H1 (cell line): ENCODE data around the gene HOGA1. TPM values are rescaled to one million over a fixed set of nuclear protein-coding genes. Genes with fewer than 3 reads are reported as not detected.

Experiments
- CTCF ChIA-PET: fragments of 300-600 bp; sonication (Branson Sonifier 250); formaldehyde crosslinking; loops from one replicate; lab custom pipeline; 2021; ENCODE audit not compliant: partially characterized antibody; lab: Charles Lee
- POLR2A ChIA-PET: fragments of 300-600 bp; sonication (Branson Sonifier 250); formaldehyde crosslinking; loops from one replicate; lab custom pipeline; 2021; ENCODE audit warnings: inconsistent platforms; ENCODE audit not compliant: partially characterized antibody; lab: Charles Lee
- DNase-seq, 2 experiments: peaks; one replicate each; pipeline versions ENCODE4 v3.0.0 to v3.0.0-alpha.2; 2010 to 2022; ENCODE audit warnings: low spot score in 2 of 2, low read depth in 1 of 2, mixed read lengths in 1 of 2
- FAIRE-seq: peaks from 2 replicates; lab custom pipeline; 2011; peaks lifted over from hg19 to GRCh38; lab: Jason Lieb, UNC
- H2AFZ ChIP-seq: 2 replicates; pipeline ENCODE4 v1.8.1; 2012; ENCODE audit warnings: low read length, inconsistent platforms
- H2AK5ac ChIP-seq: 2 replicates; pipeline ENCODE4 v1.6.1; 2013; ENCODE audit warnings: low read depth, low read length
- H2BK120ac ChIP-seq: replicated peaks from 2 replicates; pipeline ENCODE3; 2013; ENCODE audit warnings: low read depth, low read length, inconsistent platforms
- H2BK12ac ChIP-seq: 2 replicates; pipeline ENCODE4 v1.6.1; 2013; ENCODE audit warnings: low read depth, low read length
- H2BK15ac ChIP-seq: 2 replicates; pipeline ENCODE4 v1.6.1; 2013; ENCODE audit warnings: low read length
- H2BK20ac ChIP-seq: 2 replicates; pipeline ENCODE4 v1.6.1; 2013; ENCODE audit warnings: low read length
- H2BK5ac ChIP-seq: 2 replicates; pipeline ENCODE4 v1.6.1; 2013; ENCODE audit warnings: low read depth, low read length
- H3K14ac ChIP-seq: 2 replicates; pipeline ENCODE4 v1.6.1; 2013; ENCODE audit warnings: inconsistent platforms; ENCODE audit not compliant: insufficient read length
- H3K18ac ChIP-seq: 2 replicates; pipeline ENCODE4 v1.6.1; 2013; ENCODE audit warnings: low read length; ENCODE audit errors: extremely low read depth
- H3K23ac ChIP-seq: 2 replicates; pipeline ENCODE4 v1.6.1; 2013; ENCODE audit warnings: inconsistent platforms; ENCODE audit not compliant: insufficient read length
- H3K23me2 ChIP-seq: 2 replicates; pipeline ENCODE4 v1.6.1; 2013; ENCODE audit warnings: low read depth, low read length
- H3K27ac ChIP-seq: 2 replicates; pipeline ENCODE4 v1.6.1; 2011; ENCODE audit warnings: low read depth, low read length, inconsistent platforms
- H3K27me3 ChIP-seq, 4 experiments: replicated peaks in 1 of 4; 1 replicate in 1 of 4; 2 replicates in 3 of 4; pipeline versions ENCODE4 v1.6.1 to v1.8.1; 2011 to 2013; ENCODE audit warnings: low read length in 3 of 4, mild to moderate bottlenecking in 3 of 4, inconsistent platforms in 2 of 4, mixed read lengths in 2 of 4, moderate library complexity in 1 of 4; ENCODE audit not compliant: control insufficient read depth in 3 of 4, insufficient read depth in 3 of 4; ENCODE audit errors: extremely low read depth in 1 of 4
- H3K36me3 ChIP-seq, 4 experiments: 2 replicates each; pipeline versions ENCODE4 v1.6.1 to v1.8.1; 2011 to 2013; ENCODE audit warnings: mild to moderate bottlenecking in 4 of 4, low read length in 3 of 4, moderate library complexity in 2 of 4, control low read depth in 1 of 4, inconsistent platforms in 1 of 4; ENCODE audit not compliant: insufficient read depth in 4 of 4, control insufficient read depth in 2 of 4
- H3K4ac ChIP-seq: replicated peaks from 2 replicates; pipeline ENCODE3; 2013; ENCODE audit warnings: low read length, low read depth, mixed read lengths, inconsistent platforms; ENCODE audit not compliant: insufficient read length
- H3K4me1 ChIP-seq, 4 experiments: replicated peaks in 1 of 4; 1 replicate in 1 of 4; 2 replicates in 3 of 4; pipeline versions ENCODE4 v1.6.1 to v1.8.1; 2011 to 2013; ENCODE audit warnings: low read length in 3 of 4, inconsistent platforms in 2 of 4, mixed read lengths in 1 of 4; ENCODE audit not compliant: insufficient read depth in 4 of 4, control insufficient read depth in 3 of 4
- H3K4me2 ChIP-seq, 2 experiments: 2 replicates each; pipeline versions ENCODE4 v1.6.1 to v1.8.1; 2011 to 2013; ENCODE audit warnings: low read depth in 2 of 2, low read length in 2 of 2, control low read depth in 1 of 2, inconsistent platforms in 1 of 2, mild to moderate bottlenecking in 1 of 2; ENCODE audit not compliant: insufficient read depth in 1 of 2
- H3K4me3 ChIP-seq, 4 experiments: fragments of 200-600, 300-600 bp in 1 of 4; sonication (generic), shearing (Covaris generic), sonication (Bioruptor Twin) in 1 of 4; 2 replicates each; pipeline versions ENCODE4 v1.5.1 to v1.8.1; 2011 to 2016; ENCODE audit warnings: low read length in 4 of 4, low read depth in 3 of 4, control low read depth in 2 of 4, inconsistent platforms in 2 of 4, mild to moderate bottlenecking in 2 of 4, mixed read lengths in 1 of 4, moderate library complexity in 1 of 4; ENCODE audit not compliant: insufficient read depth in 2 of 4; ENCODE audit errors: extremely low read depth in 1 of 4
- H3K56ac ChIP-seq: replicated peaks from 2 replicates; pipeline ENCODE3; 2013; ENCODE audit warnings: low read depth, mild to moderate bottlenecking, mixed read lengths, low read length, inconsistent platforms; ENCODE audit not compliant: insufficient read length
- H3K79me1 ChIP-seq: 2 replicates; pipeline ENCODE4 v1.6.1; 2013; ENCODE audit warnings: low read depth, low read length, control low read depth
- H3K79me2 ChIP-seq, 2 experiments: 2 replicates each; pipeline versions ENCODE4 v1.6.1 to v1.8.1; 2012 to 2013; ENCODE audit warnings: low read length in 2 of 2, mild to moderate bottlenecking in 2 of 2, inconsistent platforms in 1 of 2; ENCODE audit not compliant: insufficient read depth in 2 of 2, control insufficient read depth in 1 of 2
- H3K9ac ChIP-seq, 4 experiments: replicated peaks in 1 of 4; 1 replicate in 1 of 4; 2 replicates in 3 of 4; pipeline versions ENCODE4 v1.6.1 to v1.8.1; 2011 to 2013; ENCODE audit warnings: low read depth in 3 of 4, low read length in 3 of 4, control low read depth in 2 of 4, mild to moderate bottlenecking in 2 of 4, moderate library complexity in 2 of 4, inconsistent platforms in 1 of 4; ENCODE audit errors: extremely low read depth in 1 of 4
- H3K9me3 ChIP-seq, 2 experiments: 2 replicates each; pipeline versions ENCODE4 v1.6.1 to v1.8.1; 2012 to 2013; ENCODE audit warnings: mild to moderate bottlenecking in 2 of 2, moderate library complexity in 2 of 2, control low read depth in 1 of 2, inconsistent platforms in 1 of 2, low read depth in 1 of 2, low read length in 1 of 2, mixed read lengths in 1 of 2; ENCODE audit not compliant: insufficient read depth in 2 of 2
- H4K20me1 ChIP-seq, 2 experiments: replicated peaks in 1 of 2; 2 replicates each; pipeline versions ENCODE3 to v1.8.1; 2011 to 2013; ENCODE audit warnings: inconsistent platforms in 2 of 2, low read length in 2 of 2, mild to moderate bottlenecking in 1 of 2; ENCODE audit not compliant: insufficient read depth in 2 of 2, control insufficient read depth in 1 of 2
- H4K5ac ChIP-seq: 2 replicates; pipeline ENCODE4 v1.6.1; 2013; ENCODE audit warnings: low read length, low read depth, mixed read lengths, inconsistent platforms; ENCODE audit not compliant: insufficient read length
- H4K8ac ChIP-seq: 2 replicates; pipeline ENCODE4 v1.8.0; 2013; ENCODE audit warnings: mild to moderate bottlenecking, moderate library complexity, low read length, inconsistent platforms; ENCODE audit not compliant: insufficient read depth; ENCODE audit errors: extremely low read depth
- H4K91ac ChIP-seq: replicated peaks from 2 replicates; pipeline ENCODE3; 2013; ENCODE audit warnings: low read length, mixed read lengths, inconsistent platforms; ENCODE audit not compliant: insufficient read length
- ATF2 ChIP-seq: IDR thresholded peaks from 2 replicates; pipeline ENCODE4 v1.6.1; 2012; ENCODE audit warnings: low read length, inconsistent platforms
- GTF2F1 ChIP-seq: IDR thresholded peaks from 2 replicates; pipeline ENCODE4 v1.6.1; 2012; ENCODE audit warnings: low read depth, low read length, improper control_type of control experiment, borderline replicate concordance
- KDM1A ChIP-seq: fragments of 200-600, 300-600 bp; sonication (generic); IDR thresholded peaks from 2 replicates; pipeline ENCODE4 v1.7.1; 2016; ENCODE audit warnings: mild to moderate bottlenecking, low read length, borderline replicate concordance
- KDM5A ChIP-seq: fragments of 200-600 bp; IDR thresholded peaks from 2 replicates; pipeline ENCODE4 v1.7.1; 2012; ENCODE audit warnings: mild to moderate bottlenecking, low read length, inconsistent platforms, mixed read lengths
- POLR2AphosphoS5 ChIP-seq: IDR thresholded peaks from 2 replicates; pipeline ENCODE4 v1.6.1; 2011; ENCODE audit warnings: low read depth, low read length
- SAP30 ChIP-seq: fragments of 300-600 bp; sonication (generic); IDR thresholded peaks from 2 replicates; pipeline ENCODE4 v1.7.1; 2012; ENCODE audit warnings: low read length, moderate library complexity, mild to moderate bottlenecking, inconsistent platforms; ENCODE audit not compliant: insufficient read depth, insufficient replicate concordance
- SIRT6 ChIP-seq: IDR thresholded peaks from one replicate; pipeline ENCODE4 v1.7.1; 2012; ENCODE audit warnings: low read length, inconsistent platforms
- SRF ChIP-seq: IDR thresholded peaks from 2 replicates; pipeline ENCODE4 v1.6.1; 2011; ENCODE audit warnings: mild to moderate bottlenecking, low read depth, low read length, moderate library complexity
- SUZ12 ChIP-seq: fragments of 200-600 bp; sonication (generic); IDR thresholded peaks from 2 replicates; pipeline ENCODE4 v1.6.1; 2012; ENCODE audit warnings: mild to moderate bottlenecking, inconsistent platforms, low read length, moderate library complexity, mixed read lengths
- TAF7 ChIP-seq: optimal IDR thresholded peaks from 2 replicates; pipeline ENCODE3; 2011; ENCODE audit warnings: low read depth, mild to moderate bottlenecking, inconsistent platforms, low read length, moderate library complexity, borderline replicate concordance
- TBP ChIP-seq: IDR thresholded peaks from 2 replicates; pipeline ENCODE4 v1.6.1; 2011; ENCODE audit warnings: low read depth, low read length, improper control_type of control experiment
- USF2 ChIP-seq: IDR thresholded peaks from 2 replicates; pipeline ENCODE4 v1.6.1; 2011; ENCODE audit warnings: low read length, improper control_type of control experiment
- WGBS, 2 experiments: shearing (Covaris generic) in 1 of 2; methylation state at CpG; one replicate each; pipeline versions ENCODE4 v1.1.6 to v1.1.7; 2013 to 2015; ENCODE audit warnings: low lambda C conversion rate in 2 of 2, mixed read lengths in 2 of 2, inconsistent platforms in 1 of 2, low coverage in 1 of 2, missing lambda C conversion rate in 1 of 2; ENCODE audit not compliant: insufficient replicate concordance in 2 of 2, insufficient coverage in 1 of 2, insufficient read length in 1 of 2; ENCODE audit errors: extremely low coverage in 1 of 2, missing lambda C conversion rate in 1 of 2; 5-methylcytosine and 5-hydroxymethylcytosine counted together
- polyA plus RNA-seq, 7 experiments: library from polyadenylated mRNA; depleted of rRNA in 3 of 7; stranded (reverse) in 5 of 7; unstranded in 2 of 7; fragments of >200 nt in 5 of 7; fragments of 200-250 nt in 2 of 7; gene quantifications; 1 replicate in 5 of 7; 2 replicates in 1 of 7; 4 replicates in 1 of 7; pipeline versions ENCODE4 v1.2.1 to v1.2.3, GENCODE V29; 2011 to 2013; ENCODE audit warnings: missing spikeins in 2 of 7, mixed read lengths in 2 of 7
- total RNA-seq: library from RNA; stranded (reverse); fragmentation: NEBNext Ultra II Directional; extraction: Animal tissue kit (Norgen Biotek cat#: 25700); gene quantifications from 2 replicates; pipeline ENCODE4 v1.2.1, GENCODE V29; 2021

Gene HOGA1
- total and polyA plus RNA-seq, 2 of the 8 experiments (the other 6 are each of a cell fraction or from before 2014, with no cell fraction given): 0.28 to 1.00 TPM

DNA sequence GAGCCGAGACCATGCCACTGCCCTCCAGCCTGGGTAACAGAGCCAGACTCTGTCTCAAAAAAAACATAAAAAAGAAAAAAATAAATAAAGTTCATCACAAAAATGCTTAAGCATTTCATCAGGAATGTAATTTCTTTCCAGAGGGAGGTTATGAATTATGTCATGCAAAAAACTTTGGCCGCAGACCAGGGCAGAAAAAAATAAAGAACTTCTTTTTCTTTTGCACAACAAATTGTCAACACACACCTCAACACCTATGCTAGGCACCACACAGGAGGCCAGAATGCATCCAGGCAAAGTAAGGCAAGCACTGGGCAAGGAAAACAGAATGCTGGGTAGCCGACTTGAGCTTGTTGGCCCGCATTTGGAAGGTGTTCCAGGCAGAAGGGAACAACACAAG is 9.2 kb downstream of the HOGA1 start:
- Histone ChIP-seq H3K79me1 (no peaks in the 10 kb centered on the region), H2BK12ac (no peak overlapping the region), H3K4me3 (no peak overlapping the region), H3K9me3 (no peaks in the 10 kb centered on the region), H3K27me3 (no peaks in the 10 kb centered on the region), H2BK20ac (no peak overlapping the region), H2BK5ac (no peak overlapping the region), H2BK120ac (no peak overlapping the region), H2AK5ac (no peak overlapping the region), H4K20me1 (no peaks in the 10 kb centered on the region), H4K8ac (no peak overlapping the region), H3K4me1 (no peaks in the 10 kb centered on the region), H3K79me2 (no peaks in the 10 kb centered on the region), H3K4me2 (no peak overlapping the region), H2BK15ac (no peak overlapping the region), H3K23ac (no peak overlapping the region), H3K27ac (no peak overlapping the region), H3K9ac (no peak overlapping the region), H3K36me3 (no peaks in the 10 kb centered on the region), H3K56ac (no peak overlapping the region), H4K5ac (no peak overlapping the region), H3K23me2 (peaks cover 1% of the 10 kb centered on the region; the same call in 1 of the 2 replicates), H3K14ac (no peak overlapping the region), H2AFZ (no peak overlapping the region), H3K18ac (no peak overlapping the region), H3K4ac (no peak overlapping the region), H4K91ac (no peak overlapping the region)
- CTCF ChIA-PET: interaction anchor here (1.2 kb wide), 1 partner anchor 21 kb away, joined by 5 read pairs; the partner anchor contains the start of gene ANKRD2
- POLR2A ChIA-PET: no interaction called here
- no peak for FAIRE-seq
- DNase-seq: no peak
- 95% methylated on average over 4 of the region's 4 CpGs; no CpG with 5 or more reads in 1 of the 2 experiments for WGBS, 2 experiments
- TF ChIP-seq KDM1A: no peak
- no peak for TF ChIP-seq POLR2AphosphoS5
- no peak for TF ChIP-seq SIRT6
- no peak for TF ChIP-seq TBP
- no peak for TF ChIP-seq TAF7
- TF ChIP-seq USF2: no peak
- TF ChIP-seq ATF2: no peak
- no peak for TF ChIP-seq KDM5A
- TF ChIP-seq SRF: no peak
- no peak for TF ChIP-seq GTF2F1
- TF ChIP-seq SAP30: no peak
- TF ChIP-seq SUZ12: no peak
